Loucy (cell line): ENCODE measurements around the gene PLA2G15.

ENCODE experiments used
- H2AFZ ChIP-seq: fragments of 200-600 bp; sonication (generic); 2 replicates; pipeline ENCODE4 v1.6.0; 2016; ENCODE audit warnings: antibody characterized with exemption, mild to moderate bottlenecking, low read length, moderate library complexity
- H3F3A ChIP-seq: fragments of 200-600 bp; 2 replicates; pipeline ENCODE4 v1.6.0; 2016; ENCODE audit warnings: antibody characterized with exemption, low read depth, mild to moderate bottlenecking
- H3K27me3 ChIP-seq: fragments of 200-600 bp; sonication (generic); 2 replicates; pipeline ENCODE4 v1.6.1; 2014; ENCODE audit warnings: low read length, mild to moderate bottlenecking; ENCODE audit not compliant: insufficient read depth, poor library complexity, severe bottlenecking
- H3K36me3 ChIP-seq: fragments of 200-600 bp; sonication (generic); 2 replicates; pipeline ENCODE4 v1.6.1; 2016; ENCODE audit warnings: low read length; ENCODE audit not compliant: insufficient read depth
- H3K4me1 ChIP-seq: fragments of 200-600 bp; sonication (generic); 2 replicates; pipeline ENCODE4 v1.5.1; 2014; ENCODE audit warnings: low read length, mild to moderate bottlenecking; ENCODE audit not compliant: insufficient read depth, poor library complexity, severe bottlenecking
- H3K4me2 ChIP-seq: fragments of 200-600 bp; sonication (generic); 2 replicates; pipeline ENCODE4 v1.6.0; 2014; ENCODE audit warnings: antibody characterized with exemption, low read length, low read depth, mild to moderate bottlenecking; ENCODE audit not compliant: poor library complexity, severe bottlenecking
- H3K4me3 ChIP-seq: fragments of 200-600 bp; sonication (generic); 2 replicates; pipeline ENCODE4 v1.5.1; 2014; ENCODE audit warnings: low read length, mild to moderate bottlenecking, mixed read lengths; ENCODE audit not compliant: poor library complexity, severe bottlenecking
- H3K79me2 ChIP-seq: fragments of 200-600 bp; sonication (generic); 2 replicates; pipeline ENCODE4 v1.6.1; 2014; ENCODE audit warnings: low read length; ENCODE audit not compliant: insufficient read depth
- H3K9ac ChIP-seq: fragments of 200-600 bp; sonication (generic); 2 replicates; pipeline ENCODE4 v1.6.0; 2014; ENCODE audit warnings: mild to moderate bottlenecking, low read depth, low read length, moderate library complexity; ENCODE audit not compliant: poor library complexity, severe bottlenecking
- H3K9me2 ChIP-seq: fragments of 200-600 bp; sonication (generic); replicated peaks from 2 replicates; pipeline ENCODE4 v1.6.1; 2016; ENCODE audit warnings: low read depth, low read length, mixed read lengths
- H3K9me3 ChIP-seq: fragments of 200-600 bp; sonication (generic); 2 replicates; pipeline ENCODE4 v1.6.1; 2014; ENCODE audit warnings: mild to moderate bottlenecking, antibody characterized with exemption, low read length, low read depth; ENCODE audit not compliant: insufficient read depth
- H4K20me1 ChIP-seq: fragments of 200-600 bp; sonication (generic); 2 replicates; pipeline ENCODE4 v1.6.0; 2014; ENCODE audit warnings: antibody characterized with exemption, low read length, mild to moderate bottlenecking; ENCODE audit not compliant: insufficient read depth, poor library complexity, severe bottlenecking
- EZH2phosphoT487 ChIP-seq: fragments of 200-600 bp; IDR thresholded peaks from 2 replicates; pipeline ENCODE4 v1.6.1; 2018; ENCODE audit warnings: antibody characterized with exemption, mild to moderate bottlenecking, moderate library complexity, borderline replicate concordance
- TF ChIP-seq, protein P1 (sequence below): fragments of 200-600 bp; sonication (generic); conservative IDR thresholded peaks from 2 replicates; pipeline ENCODE4 v1.5.1; 2014; ENCODE audit warnings: mild to moderate bottlenecking, antibody characterized with exemption, low read length

Gene PLA2G15

DNA sequence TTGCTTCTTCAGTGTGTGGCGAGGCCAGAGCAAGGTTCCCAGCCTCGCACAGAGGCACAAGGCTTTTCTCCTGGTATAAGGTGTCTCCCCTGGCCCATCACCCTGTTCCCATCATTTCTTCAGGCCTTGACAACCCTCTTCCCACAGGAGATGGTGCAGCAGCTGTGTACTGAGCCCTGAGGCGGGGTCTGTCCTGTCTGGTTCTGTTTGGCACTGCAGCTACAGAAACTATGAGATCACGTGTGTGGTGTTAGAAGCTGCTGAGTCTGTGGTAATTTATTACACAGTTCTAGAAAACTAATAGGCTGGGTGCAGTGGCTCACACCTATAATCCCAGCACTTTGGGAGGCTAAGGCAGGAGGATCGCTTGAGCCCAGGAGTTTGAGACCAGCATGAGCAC, 7.2 kb downstream of the PLA2G15 start:
- no peaks in the 10 kb centered on the region for H4K20me1 ChIP-seq
- no peaks in the 10 kb centered on the region for H3K9me2 ChIP-seq
- H3K4me3 ChIP-seq, result no peak overlapping the region
- no peak for TF ChIP-seq EZH2phosphoT487
- TF ChIP-seq, protein P1, sequence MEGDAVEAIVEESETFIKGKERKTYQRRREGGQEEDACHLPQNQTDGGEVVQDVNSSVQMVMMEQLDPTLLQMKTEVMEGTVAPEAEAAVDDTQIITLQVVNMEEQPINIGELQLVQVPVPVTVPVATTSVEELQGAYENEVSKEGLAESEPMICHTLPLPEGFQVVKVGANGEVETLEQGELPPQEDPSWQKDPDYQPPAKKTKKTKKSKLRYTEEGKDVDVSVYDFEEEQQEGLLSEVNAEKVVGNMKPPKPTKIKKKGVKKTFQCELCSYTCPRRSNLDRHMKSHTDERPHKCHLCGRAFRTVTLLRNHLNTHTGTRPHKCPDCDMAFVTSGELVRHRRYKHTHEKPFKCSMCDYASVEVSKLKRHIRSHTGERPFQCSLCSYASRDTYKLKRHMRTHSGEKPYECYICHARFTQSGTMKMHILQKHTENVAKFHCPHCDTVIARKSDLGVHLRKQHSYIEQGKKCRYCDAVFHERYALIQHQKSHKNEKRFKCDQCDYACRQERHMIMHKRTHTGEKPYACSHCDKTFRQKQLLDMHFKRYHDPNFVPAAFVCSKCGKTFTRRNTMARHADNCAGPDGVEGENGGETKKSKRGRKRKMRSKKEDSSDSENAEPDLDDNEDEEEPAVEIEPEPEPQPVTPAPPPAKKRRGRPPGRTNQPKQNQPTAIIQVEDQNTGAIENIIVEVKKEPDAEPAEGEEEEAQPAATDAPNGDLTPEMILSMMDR, result no peak
- no peaks in the 10 kb centered on the region for H3F3A ChIP-seq
- H3K9me3 ChIP-seq, result no peaks in the 10 kb centered on the region
- no peak overlapping the region for H3K9ac ChIP-seq
- no peak overlapping the region for H3K4me2 ChIP-seq
- H3K4me1 ChIP-seq, result peaks cover 20% of the 10 kb centered on the region
- H2AFZ ChIP-seq, result no peak overlapping the region
- H3K27me3 ChIP-seq, result no peaks in the 10 kb centered on the region
- H3K79me2 ChIP-seq, result no peaks in the 10 kb centered on the region
- peaks cover 13% of the 10 kb centered on the region; the same call in 1 of the 2 replicates for H3K36me3 ChIP-seq

DNA sequence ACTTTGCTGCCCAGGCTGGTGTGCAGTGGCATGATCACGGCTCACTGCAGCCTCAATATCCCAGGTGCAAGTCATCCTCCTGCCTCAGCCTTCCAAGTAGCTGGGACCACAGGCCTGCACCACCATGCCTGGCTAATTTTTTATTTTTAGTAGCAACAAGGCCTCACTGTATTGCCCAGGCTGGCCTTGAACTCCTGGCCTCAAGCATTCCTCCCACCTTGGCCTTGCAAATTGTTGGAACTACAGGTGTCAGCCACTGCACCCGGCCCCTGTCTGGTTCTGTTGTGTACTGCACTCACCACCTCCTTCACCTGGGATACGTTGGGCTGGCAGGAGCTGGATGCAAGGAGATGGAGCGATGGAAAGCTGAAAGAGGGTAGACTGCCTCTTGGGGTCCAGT, 8.5 kb downstream of the PLA2G15 start:
- H3K36me3 ChIP-seq, result peaks cover 13% of the 10 kb centered on the region; the same call in 1 of the 2 replicates

DNA sequence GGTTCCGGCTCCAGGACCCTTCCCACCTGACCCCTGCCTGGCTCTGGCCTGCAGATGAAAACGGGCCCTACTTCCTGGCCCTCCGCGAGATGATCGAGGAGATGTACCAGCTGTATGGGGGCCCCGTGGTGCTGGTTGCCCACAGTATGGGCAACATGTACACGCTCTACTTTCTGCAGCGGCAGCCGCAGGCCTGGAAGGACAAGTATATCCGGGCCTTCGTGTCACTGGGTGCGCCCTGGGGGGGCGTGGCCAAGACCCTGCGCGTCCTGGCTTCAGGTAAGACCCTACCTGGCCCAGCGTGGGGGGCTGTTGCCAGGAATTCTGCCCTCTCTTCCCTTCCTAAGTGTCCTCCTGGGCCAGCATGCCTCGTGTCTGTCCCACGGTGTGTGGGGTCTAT, 10.5 kb downstream of the PLA2G15 start:
- Histone ChIP-seq H3K36me3 (peaks cover 24% of the 10 kb centered on the region; the same call in 1 of the 2 replicates), H3K4me3 (no peak overlapping the region), H3K27me3 (no peaks in the 10 kb centered on the region), H2AFZ (no peak overlapping the region), H3F3A (no peaks in the 10 kb centered on the region), H3K9me2 (no peaks in the 10 kb centered on the region), H3K4me2 (no peak overlapping the region), H4K20me1 (no peaks in the 10 kb centered on the region), H3K9me3 (no peaks in the 10 kb centered on the region), H3K4me1 (peaks cover 33% of the 10 kb centered on the region), H3K9ac (no peak overlapping the region), H3K79me2 (no peaks in the 10 kb centered on the region)
- TF ChIP-seq EZH2phosphoT487, result no peak
- TF ChIP-seq, protein P1, result no peak

More for the DNA sequence above, 8.5 kb downstream of the PLA2G15 start:
- TF ChIP-seq, protein P1, result no peak
- TF ChIP-seq EZH2phosphoT487, result no peak
- Histone ChIP-seq H3K9me3 (no peaks in the 10 kb centered on the region), H3K9ac (no peak overlapping the region), H3K4me2 (no peak overlapping the region), H3K79me2 (no peaks in the 10 kb centered on the region), H3K4me1 (peaks cover 29% of the 10 kb centered on the region), H2AFZ (no peak overlapping the region), H3K27me3 (no peaks in the 10 kb centered on the region), H3K4me3 (no peak overlapping the region), H3K9me2 (no peaks in the 10 kb centered on the region), H3F3A (no peaks in the 10 kb centered on the region), H4K20me1 (no peaks in the 10 kb centered on the region)
